ENCODE measurements around the gene CCR5AS.
"Not testable (repeated sequence)": the region's sequence is repeated elsewhere in the genome, so short reads cannot be mapped to it uniquely, and the experiment has no call there.

Gene CCR5AS

GRCh38 chr3:46427916-46428833, 21.3 kb upstream of the CCR5AS start:
- DNase-seq, result no peak

GRCh38 chr3:46427404-46427803, 20.5 kb upstream of the CCR5AS start:
- not testable (repeated sequence) for DNase-seq

- not testable (repeated sequence) for DNase-seq
Measured at GRCh38 chr3:46426476-46426875, 19.6 kb upstream of the CCR5AS start.

GRCh38 chr3:46423588-46423987, 16.7 kb upstream of the CCR5AS start:
- no peak for DNase-seq

- DNase-seq, result no peak
Measured at GRCh38 chr3:46422617-46423016, 15.8 kb upstream of the CCR5AS start.

GRCh38 chr3:46420931-46421330, 14.1 kb upstream of the CCR5AS start:
- no peak for DNase-seq

- DNase-seq, result no peak
Measured at GRCh38 chr3:46419816-46420215, 12.9 kb upstream of the CCR5AS start.

- DNase-seq, result no peak
Measured at GRCh38 chr3:46417841-46418611, 11.2 kb upstream of the CCR5AS start.

- no peak for DNase-seq
Measured at GRCh38 chr3:46416811-46417510, 10.1 kb upstream of the CCR5AS start.

GRCh38 chr3:46416125-46416810, 9.4 kb upstream of the CCR5AS start:
- no peak for DNase-seq

GRCh38 chr3:46414739-46415138, 7.9 kb upstream of the CCR5AS start:
- DNase-seq, result no peak

- no peak for DNase-seq
Measured at GRCh38 chr3:46413951-46414350, 7.1 kb upstream of the CCR5AS start.

GRCh38 chr3:46412786-46413298, 6.0 kb upstream of the CCR5AS start:
- no peak for DNase-seq

GRCh38 chr3:46411271-46411670, 4.4 kb upstream of the CCR5AS start:
- DNase-seq, result no peak

- DNase-seq, result no peak
Measured at GRCh38 chr3:46410669-46411068, 3.8 kb upstream of the CCR5AS start.

GRCh38 chr3:46409739-46410489, 3.0 kb upstream of the CCR5AS start:
- no peak for DNase-seq

GRCh38 chr3:46408853-46409252, 2.0 kb upstream of the CCR5AS start:
- DNase-seq, result no peak

GRCh38 chr3:46407970-46408369, 1.1 kb upstream of the CCR5AS start:
- no peak for DNase-seq

GRCh38 chr3:46406443-46406787, 451 bp downstream of the CCR5AS start:
- no peak for DNase-seq

- DNase-seq, result no peak
Measured at GRCh38 chr3:46405301-46406019, 1.4 kb downstream of the CCR5AS start.

GRCh38 chr3:46402902-46403301, 4.0 kb downstream of the CCR5AS start:
- DNase-seq, result not testable (repeated sequence)

Data from SIG-M5 (cell line).